Muscle of back (tissue), 13 donors: ENCODE data around the gene CR1. TPM values are rescaled to one million over a fixed set of nuclear protein-coding genes. Genes with fewer than 3 reads are reported as not detected.
"Not testable (repeated sequence)": the region's sequence is repeated elsewhere in the genome, so short reads cannot be mapped to it uniquely, and the experiment has no call there.

Experiments
- DNase-seq, 3 donors: peaks; one replicate each; pipeline versions ENCODE4 v3.0.0 to v3.0.0-alpha.2; 2013
- long read RNA-seq, 9 donors: transcript quantifications; one replicate each; lab custom pipeline, GENCODE V29; 2026
- polyA plus RNA-seq, 10 donors: library from polyadenylated mRNA; unstranded; fragments of 120-200 nt; gene quantifications; one replicate each; pipeline ENCODE4 v1.2.1, GENCODE V29; 2013; ENCODE audit not compliant: insufficient read length in 10 of 10

The CR1 gene
- polyA plus RNA-seq: 1 to 10 TPM in 6 of 10 donors, under 1 TPM in 4; 0.78 to 2.2 (median 1.3) TPM
- long read RNA-seq, donor 1: 0 reads
- long read RNA-seq, donor 2: 0 reads
- long read RNA-seq, donor 3: 0 reads
- long read RNA-seq, donor 4: 0 reads
- long read RNA-seq, donor 5: 0 reads
- long read RNA-seq, donor 6: 0 reads
- long read RNA-seq, donor 7: 0 reads
- long read RNA-seq, donor 8: 0 reads
- long read RNA-seq, donor 9: 0 reads

GRCh38 chr1:207495801-207496792 is at the start of gene CR1:
Gene CR1 (plus strand): TSS chr1:207496157. CDS start chr1:207496268, 111 bp downstream.
- peak in 2 of 3 donors; percentile 13 to 57 for DNase-seq

- DNase-seq: no peak
Observed at GRCh38 chr1:207453710-207454045, 42.3 kb upstream of the CR1 start.

- peak in 1 of 3 donors; percentile 36 for DNase-seq
Observed at GRCh38 chr1:207454046-207454964, 41.7 kb upstream of the CR1 start, which contains the start of gene CR2. Gene CR2 (plus strand): TSS chr1:207454328. CDS start chr1:207454419, 91 bp downstream.

- peak in 1 of 3 donors; percentile 1 for DNase-seq
Observed at GRCh38 chr1:207455183-207455754, 40.7 kb upstream of the CR1 start.

GRCh38 chr1:207458414-207458813 is 37.5 kb upstream of the CR1 start:
- no peak for DNase-seq

GRCh38 chr1:207459008-207459407 is 36.9 kb upstream of the CR1 start:
- DNase-seq: no peak

GRCh38 chr1:207461649-207462048 is 34.3 kb upstream of the CR1 start:
- no peak for DNase-seq

GRCh38 chr1:207462535-207462934 is 33.4 kb upstream of the CR1 start:
- DNase-seq: no peak

- DNase-seq: no peak
Observed at GRCh38 chr1:207463021-207463420, 32.9 kb upstream of the CR1 start.

GRCh38 chr1:207463571-207463970 is 32.4 kb upstream of the CR1 start:
- DNase-seq: no peak

GRCh38 chr1:207470927-207471326 is 25.0 kb upstream of the CR1 start:
- no peak for DNase-seq

GRCh38 chr1:207474210-207474609 is 21.7 kb upstream of the CR1 start:
- DNase-seq: no peak

GRCh38 chr1:207486198-207486597 is 9.8 kb upstream of the CR1 start:
- no peak for DNase-seq

GRCh38 chr1:207487636-207488035 is 8.3 kb upstream of the CR1 start:
- no peak for DNase-seq

- no peak for DNase-seq
Observed at GRCh38 chr1:207493212-207493611, 2.7 kb upstream of the CR1 start.

- no peak for DNase-seq
Observed at GRCh38 chr1:207494171-207494570, 1.8 kb upstream of the CR1 start.

- not testable (repeated sequence) for DNase-seq
Observed at GRCh38 chr1:207495281-207495680, 676 bp upstream of the CR1 start.

GRCh38 chr1:207497941-207498340 is 2.0 kb downstream of the CR1 start:
- no peak for DNase-seq

GRCh38 chr1:207499573-207499972 is 3.6 kb downstream of the CR1 start:
- DNase-seq: peak; percentile 57 to 82 (median 79)

- DNase-seq: no peak
Observed at GRCh38 chr1:207500306-207500705, 4.3 kb downstream of the CR1 start.

GRCh38 chr1:207501071-207501470 is 5.1 kb downstream of the CR1 start:
- DNase-seq: no peak
